Lower lobe of right lung (tissue), 2 donors: ENCODE data around the gene SPCS1. TPM values are rescaled to one million over a fixed set of nuclear protein-coding genes. Genes with fewer than 3 reads are reported as not detected.
"Not testable (repeated sequence)": the region's sequence is repeated elsewhere in the genome, so short reads cannot be mapped to it uniquely, and the experiment has no call there.

ENCODE experiments used
- ATAC-seq, 2 donors: fragments of 200-7000 bp; cut with Tn5 transposase; one replicate each; pipeline ENCODE4 v1.9.1; 2020 to 2022; ENCODE audit warnings: mild to moderate bottlenecking in 2 of 2, moderate library complexity in 2 of 2
- DNase-seq: peaks from one replicate; pipeline ENCODE4 v3.0.0-alpha.2; 2020
- H3K27ac ChIP-seq: fragments of 200-600 bp; one replicate; pipeline ENCODE4 v1.8.0; 2022
- H3K27me3 ChIP-seq: fragments of 200-600 bp; one replicate; pipeline ENCODE4 v1.8.0; 2022; ENCODE audit warnings: low read depth
- H3K36me3 ChIP-seq: fragments of 200-600 bp; one replicate; pipeline ENCODE4 v1.8.0; 2022; ENCODE audit warnings: mild to moderate bottlenecking
- H3K4me1 ChIP-seq: fragments of 200-600 bp; one replicate; pipeline ENCODE4 v1.8.0; 2022
- H3K4me3 ChIP-seq: fragments of 200-600 bp; one replicate; pipeline ENCODE4 v1.8.0; 2022; ENCODE audit warnings: mild to moderate bottlenecking
- H3K9me3 ChIP-seq: fragments of 200-600 bp; one replicate; pipeline ENCODE4 v1.8.0; 2022
- CTCF ChIP-seq: fragments of 200-600 bp; IDR thresholded peaks from one replicate; pipeline ENCODE4 v1.8.0; 2022; ENCODE audit warnings: antibody characterized with exemption, mild to moderate bottlenecking
- intact Hi-C: fragments of 100-400 bp; cut with DNase I; formaldehyde crosslinking; loops from one replicate; pipeline ENCODE4 v1.11.0; 2022
- long read RNA-seq: library from polyadenylated mRNA; unstranded; transcript quantifications from one replicate; pipeline ENCODE4 v2.0.0, GENCODE V29; 2021
- total RNA-seq: library from RNA; stranded (reverse); fragmentation: NEBNext Ultra II Directional; extraction: Animal tissue kit (Norgen Biotek cat#: 25700); gene quantifications from one replicate; pipeline ENCODE4 v1.2.1, GENCODE V29; 2021
- donor health status: DM: no; HTN: yes; CAD: no; lungs with severe emphysema.

Gene SPCS1
- 74.6 TPM for total RNA-seq
- long read RNA-seq, full-length matches to known transcripts: 114 of 131 reads
- long read RNA-seq, partial matches to known transcripts: 2 of 131 reads
- long read RNA-seq, other reads (novel, unspliced or antisense): 15 of 131 reads

- Histone ChIP-seq H3K4me3 (peak within 1 kb of the TSS; percentile 80), H3K9me3 (no peaks in the 10 kb centered on the region), H3K27ac (peak within 1 kb of the TSS; percentile 86), H3K36me3 (peaks cover 18% of the 10 kb centered on the region), H3K27me3 (no peaks in the 10 kb centered on the region), H3K4me1 (peaks cover 29% of the 10 kb centered on the region)
- DNase-seq (peak; percentile 92), ATAC-seq (peak; percentile 97 to 98)
- intact Hi-C loops: no loop called here
- no peak for TF ChIP-seq CTCF
These were observed at the start of gene SPCS1, which contains the start of gene GLT8D1 for GRCh38 chr3:52705688-52706686. Gene SPCS1, plus strand, starts transcription at chr3:52706106. Its CDS starts 141 bp downstream, at chr3:52706247. Gene GLT8D1, minus strand, starts transcription at chr3:52705791. Its CDS starts 5,331 bp downstream, at chr3:52700460.

- no peaks in the 10 kb centered on the region for H3K27me3 ChIP-seq
- H3K9me3 ChIP-seq: no peaks in the 10 kb centered on the region
- no peak for TF ChIP-seq CTCF
- no peaks in the 10 kb centered on the region for H3K4me1 ChIP-seq
- DNase-seq (no peak), ATAC-seq (no peak)
- intact Hi-C loops: no loop called here
- H3K27ac ChIP-seq: no peak overlapping the region
- peaks cover 87% of the 10 kb centered on the region for H3K36me3 ChIP-seq
- no peak overlapping the region for H3K4me3 ChIP-seq
These were observed 45.9 kb upstream of the SPCS1 start for GRCh38 chr3:52660046-52660445.

- H3K27me3 ChIP-seq: no peaks in the 10 kb centered on the region
- H3K27ac ChIP-seq: no peak overlapping the region
- intact Hi-C loops: no loop called here
- H3K4me3 ChIP-seq: no peak overlapping the region
- ATAC-seq (no peak), DNase-seq (no peak)
- no peak for TF ChIP-seq CTCF
- no peaks in the 10 kb centered on the region for H3K9me3 ChIP-seq
- no peaks in the 10 kb centered on the region for H3K4me1 ChIP-seq
- peaks cover 87% of the 10 kb centered on the region for H3K36me3 ChIP-seq
These were observed 42.8 kb upstream of the SPCS1 start for GRCh38 chr3:52663098-52663497.

- TF ChIP-seq CTCF: no peak
- Histone ChIP-seq H3K27me3 (no peaks in the 10 kb centered on the region), H3K36me3 (peaks cover 86% of the 10 kb centered on the region), H3K27ac (peak overlapping the region; percentile 29), H3K4me3 (no peak overlapping the region), H3K9me3 (no peaks in the 10 kb centered on the region), H3K4me1 (peaks cover 24% of the 10 kb centered on the region)
- DNase-seq: no peak
- intact Hi-C loops: no loop called here
- peak; percentile 88 to 93 for ATAC-seq
These were observed 35.0 kb upstream of the SPCS1 start for GRCh38 chr3:52670621-52671521.

GRCh38 chr3:52671676-52672075 is 34.2 kb upstream of the SPCS1 start:
- H3K4me1 ChIP-seq: peaks cover 24% of the 10 kb centered on the region
- no peaks in the 10 kb centered on the region for H3K9me3 ChIP-seq
- ATAC-seq (no peak), DNase-seq (no peak)
- H3K4me3 ChIP-seq: no peak overlapping the region
- no peak overlapping the region for H3K27ac ChIP-seq
- no peaks in the 10 kb centered on the region for H3K27me3 ChIP-seq
- intact Hi-C loops: no loop called here
- peaks cover 86% of the 10 kb centered on the region for H3K36me3 ChIP-seq
- TF ChIP-seq CTCF: no peak

- H3K27me3 ChIP-seq, DNase-seq, H3K9me3 ChIP-seq, ATAC-seq, H3K27ac ChIP-seq, intact Hi-C loops, H3K4me3 ChIP-seq: not testable (repeated sequence)
- Histone ChIP-seq H3K36me3 (peaks cover 96% of the 10 kb centered on the region), H3K4me1 (peaks cover 23% of the 10 kb centered on the region)
These were observed 29.7 kb upstream of the SPCS1 start for GRCh38 chr3:52676201-52676600.
